CD14-positive monocyte (primary cell): ENCODE results near the gene CAPS2. TPM values are rescaled to one million over a fixed set of nuclear protein-coding genes. Genes with fewer than 3 reads are reported as not detected.

Experiments
- DNase-seq, 3 donors: peaks; one replicate each; pipeline ENCODE4 v3.0.0-alpha.2; 2011 to 2022
- H2AFZ ChIP-seq: 2 replicates; pipeline ENCODE4 v1.6.0; 2012; ENCODE audit warnings: mild to moderate bottlenecking, low read depth, low read length, inconsistent platforms; ENCODE audit not compliant: insufficient read depth, poor library complexity, severe bottlenecking
- H3K27ac ChIP-seq, 2 donors: 1 replicate in 1 of 2; 2 replicates in 1 of 2; pipeline ENCODE4 v1.5.1; 2012 to 2013; ENCODE audit warnings: low read length in 2 of 2, control low read depth in 1 of 2, inconsistent platforms in 1 of 2, low read depth in 1 of 2, mild to moderate bottlenecking in 1 of 2
- H3K27me3 ChIP-seq, 2 donors: one replicate each; pipeline versions ENCODE4 v1.6.0 to v1.6.1; 2011 to 2013; ENCODE audit warnings: low read length in 2 of 2; ENCODE audit not compliant: control insufficient read depth in 2 of 2, insufficient read depth in 2 of 2
- H3K36me3 ChIP-seq, 2 donors: replicated peaks in 1 of 2; 1 replicate in 1 of 2; 2 replicates in 1 of 2; pipeline versions ENCODE4 v1.5.1 to v1.6.1; 2012 to 2013; ENCODE audit warnings: low read length in 2 of 2, control low read depth in 1 of 2, inconsistent platforms in 1 of 2, mild to moderate bottlenecking in 1 of 2; ENCODE audit not compliant: insufficient read depth in 2 of 2, control insufficient read depth in 1 of 2
- H3K4me1 ChIP-seq, 2 donors: 1 replicate in 1 of 2; 2 replicates in 1 of 2; pipeline versions ENCODE4 v1.5.1 to v1.6.1; 2012 to 2013; ENCODE audit warnings: low read length in 2 of 2, control low read depth in 1 of 2, inconsistent platforms in 1 of 2, mild to moderate bottlenecking in 1 of 2, moderate library complexity in 1 of 2; ENCODE audit not compliant: insufficient read depth in 2 of 2, control insufficient read depth in 1 of 2
- H3K4me2 ChIP-seq: replicated peaks from 2 replicates; pipeline ENCODE3; 2012; ENCODE audit warnings: low read length, moderate library complexity, mild to moderate bottlenecking; ENCODE audit not compliant: poor library complexity, severe bottlenecking; ENCODE audit errors: extremely low read depth
- H3K4me3 ChIP-seq, 3 experiments: fragments of 200-600 bp in 1 of 3; sonication (generic) in 1 of 3; replicated peaks in 1 of 3; 1 replicate in 2 of 3; 2 replicates in 1 of 3; pipeline ENCODE4 v1.5.1; 2011 to 2013; ENCODE audit warnings: low read length in 3 of 3, mild to moderate bottlenecking in 3 of 3, control low read depth in 2 of 3, low read depth in 2 of 3, inconsistent platforms in 1 of 3, moderate library complexity in 1 of 3
- H3K79me2 ChIP-seq: 2 replicates; pipeline ENCODE4 v1.6.0; 2012; ENCODE audit warnings: mild to moderate bottlenecking, control low read depth, inconsistent platforms, low read length, moderate library complexity; ENCODE audit not compliant: insufficient read depth
- H3K9ac ChIP-seq: 2 replicates; pipeline ENCODE4 v1.6.0; 2017; ENCODE audit warnings: low read length, mild to moderate bottlenecking; ENCODE audit not compliant: insufficient read depth, poor library complexity, severe bottlenecking
- H3K9me3 ChIP-seq, 2 donors: replicated peaks in 1 of 2; 1 replicate in 1 of 2; 2 replicates in 1 of 2; pipeline versions ENCODE4 v1.5.1 to v1.6.1; 2012 to 2013; ENCODE audit warnings: low read length in 2 of 2, control low read depth in 1 of 2; ENCODE audit not compliant: control insufficient read depth in 1 of 2, insufficient read depth in 1 of 2
- H4K20me1 ChIP-seq: 2 replicates; pipeline ENCODE4 v1.6.0; 2012; ENCODE audit warnings: mild to moderate bottlenecking, low read length, control low read depth, moderate library complexity; ENCODE audit not compliant: insufficient read depth
- H3K27ac Mint-ChIP-seq, 7 donors: one replicate each; pipeline ENCODE4 v1.8.0; 2020; ENCODE audit warnings: mild to moderate bottlenecking in 7 of 7, mixed read lengths in 7 of 7, moderate library complexity in 6 of 7, inconsistent platforms in 2 of 7
- H3K27me3 Mint-ChIP-seq, 3 donors: one replicate each; pipeline ENCODE4 v1.8.0; 2021 to 2022; ENCODE audit warnings: low read depth in 3 of 3, mild to moderate bottlenecking in 3 of 3, mixed read lengths in 3 of 3, moderate library complexity in 3 of 3, inconsistent platforms in 1 of 3
- H3K36me3 Mint-ChIP-seq, 2 donors: one replicate each; pipeline ENCODE4 v1.8.0; 2020; ENCODE audit warnings: mixed read lengths in 2 of 2, inconsistent platforms in 1 of 2, mild to moderate bottlenecking in 1 of 2
- H3K4me1 Mint-ChIP-seq: one replicate; pipeline ENCODE4 v1.8.0; 2020; ENCODE audit warnings: mild to moderate bottlenecking, mixed read lengths
- H3K4me3 Mint-ChIP-seq, 2 donors: one replicate each; pipeline ENCODE4 v1.8.0; 2020; ENCODE audit warnings: mild to moderate bottlenecking in 2 of 2, mixed read lengths in 2 of 2, moderate library complexity in 1 of 2
- H3K9me3 Mint-ChIP-seq, 7 donors: one replicate each; pipeline ENCODE4 v1.8.0; 2020 to 2022; ENCODE audit warnings: mixed read lengths in 7 of 7, mild to moderate bottlenecking in 6 of 7, moderate library complexity in 6 of 7, inconsistent platforms in 2 of 7
- WGBS: methylation state at CpG from one replicate; pipeline ENCODE4 v1.1.5; 2013; ENCODE audit warnings: missing lambda C conversion rate; ENCODE audit not compliant: insufficient coverage; 5-methylcytosine and 5-hydroxymethylcytosine counted together
- intact Hi-C, 2 donors: fragments of 100-400 bp; cut with micrococcal nuclease; formaldehyde crosslinking; loops; one replicate each; pipeline versions ENCODE4 v1.15.0 to v1.15.1; 2023
- polyA plus RNA-seq, 3 donors: library from polyadenylated mRNA; depleted of rRNA in 1 of 3; unstranded in 2 of 3; stranded (reverse) in 1 of 3; fragments of 300-500 nt in 2 of 3; fragments of >200 nt in 1 of 3; fragmentation: Illumina TruSeq in 2 of 3; gene quantifications; 1 replicate in 2 of 3; 2 replicates in 1 of 3; pipeline ENCODE4 v1.2.3, GENCODE V29; 2012 to 2021
- TF ChIP-seq, protein P1 (sequence below): fragments of 200-600 bp; IDR thresholded peaks from one replicate; pipeline ENCODE4 v1.8.0; 2022; ENCODE audit warnings: antibody characterized with exemption, mild to moderate bottlenecking

CAPS2 gene
- polyA plus RNA-seq, 3 donors: 0.36 to 0.49 TPM; not detected in 1

DNA sequence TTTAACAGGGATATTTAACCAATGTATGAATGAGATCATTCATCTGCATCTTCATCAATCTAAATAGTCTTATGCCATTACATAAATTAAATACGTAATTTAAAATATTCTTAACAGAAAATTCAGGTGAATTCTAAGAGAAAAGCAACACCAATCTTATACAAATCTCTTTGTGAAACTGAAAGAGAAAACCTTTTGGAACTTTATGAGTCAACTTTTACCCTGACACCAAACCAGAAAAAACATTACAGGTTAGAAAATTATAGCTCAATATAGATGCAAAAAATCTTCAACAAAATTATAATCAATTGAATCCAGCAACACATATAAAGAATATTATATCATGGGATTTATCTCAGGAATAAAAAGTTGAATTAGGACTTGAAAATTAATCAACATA, 7.8 kb upstream of the CAPS2 start:
- no peak for DNase-seq
- peaks cover 10% of the 10 kb centered on the region for H3K4me1 Mint-ChIP-seq
- peaks cover 7 to 11% of the 10 kb centered on the region in 2 donors for H3K4me1 ChIP-seq
- H3K36me3 ChIP-seq: no peaks in the 10 kb centered on the region
- H3K4me2 ChIP-seq: no peak overlapping the region
- H3K9me3 Mint-ChIP-seq: peaks cover 0 to 9% (median 3%) of the 10 kb centered on the region in 7 donors
- no peak overlapping the region for H3K4me3 Mint-ChIP-seq
- no peak overlapping the region for H2AFZ ChIP-seq
- no peaks in the 10 kb centered on the region for H3K36me3 Mint-ChIP-seq
- peaks cover 0 to 4% of the 10 kb centered on the region in 2 donors for H3K27me3 ChIP-seq
- no peak overlapping the region for H3K4me3 ChIP-seq
- H3K79me2 ChIP-seq: no peaks in the 10 kb centered on the region
- H3K9me3 ChIP-seq: no peaks in the 10 kb centered on the region
- TF ChIP-seq, protein P1, sequence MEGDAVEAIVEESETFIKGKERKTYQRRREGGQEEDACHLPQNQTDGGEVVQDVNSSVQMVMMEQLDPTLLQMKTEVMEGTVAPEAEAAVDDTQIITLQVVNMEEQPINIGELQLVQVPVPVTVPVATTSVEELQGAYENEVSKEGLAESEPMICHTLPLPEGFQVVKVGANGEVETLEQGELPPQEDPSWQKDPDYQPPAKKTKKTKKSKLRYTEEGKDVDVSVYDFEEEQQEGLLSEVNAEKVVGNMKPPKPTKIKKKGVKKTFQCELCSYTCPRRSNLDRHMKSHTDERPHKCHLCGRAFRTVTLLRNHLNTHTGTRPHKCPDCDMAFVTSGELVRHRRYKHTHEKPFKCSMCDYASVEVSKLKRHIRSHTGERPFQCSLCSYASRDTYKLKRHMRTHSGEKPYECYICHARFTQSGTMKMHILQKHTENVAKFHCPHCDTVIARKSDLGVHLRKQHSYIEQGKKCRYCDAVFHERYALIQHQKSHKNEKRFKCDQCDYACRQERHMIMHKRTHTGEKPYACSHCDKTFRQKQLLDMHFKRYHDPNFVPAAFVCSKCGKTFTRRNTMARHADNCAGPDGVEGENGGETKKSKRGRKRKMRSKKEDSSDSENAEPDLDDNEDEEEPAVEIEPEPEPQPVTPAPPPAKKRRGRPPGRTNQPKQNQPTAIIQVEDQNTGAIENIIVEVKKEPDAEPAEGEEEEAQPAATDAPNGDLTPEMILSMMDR: no peak
- intact Hi-C loops: loop anchor here (10.0 kb wide), 2 partner anchors 67 to 147 kb away; partner anchors contain the start of gene GLIPR1 (in 2 of the 2)
- no peak overlapping the region for H3K27ac Mint-ChIP-seq
- H3K27me3 Mint-ChIP-seq: peaks cover 4 to 10% (median 7%) of the 10 kb centered on the region in 3 donors
- no peak overlapping the region for H3K9ac ChIP-seq
- H4K20me1 ChIP-seq: no peaks in the 10 kb centered on the region
- WGBS: no CpG with 5 or more reads among the region's 1 CpG
- H3K27ac ChIP-seq: no peak overlapping the region

DNA sequence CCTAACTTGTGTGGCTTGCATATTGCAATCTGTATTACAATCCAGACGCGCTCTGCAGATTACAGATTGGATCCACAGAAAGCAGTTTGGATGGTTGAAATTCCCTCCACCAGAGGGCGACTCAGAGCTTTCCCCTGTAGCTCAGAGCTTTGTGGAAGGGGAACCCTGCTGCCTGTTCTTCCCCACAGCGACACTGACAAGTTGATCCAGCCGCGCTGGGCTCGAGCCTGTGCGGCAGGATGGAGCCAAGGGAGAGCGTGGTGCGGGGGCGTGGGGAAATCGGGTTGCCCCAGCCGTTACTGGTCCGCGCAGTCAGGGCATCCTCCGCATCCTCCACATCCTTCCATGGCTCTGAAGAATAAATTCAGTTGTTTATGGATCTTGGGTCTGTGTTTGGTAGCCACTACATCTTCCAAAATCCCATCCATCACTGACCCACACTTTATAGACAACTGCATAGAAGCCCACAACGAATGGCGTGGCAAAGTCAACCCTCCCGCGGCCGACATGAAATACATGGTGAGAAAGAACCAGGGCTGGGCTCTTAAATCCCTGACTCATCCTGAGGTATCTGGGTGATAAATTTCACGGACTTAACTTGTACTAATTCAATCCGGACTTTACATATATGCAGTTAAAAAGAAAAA, 4.4 kb upstream of the CAPS2 start, which contains the start of gene GLIPR1L1:
TSS of gene GLIPR1L1 (plus strand) at position 287 of the 647 bp plus-strand sequence. CDS start at position 346, 59 bp downstream.
- Histone ChIP-seq H3K9me3 (no peaks in the 10 kb centered on the region), H4K20me1 (no peaks in the 10 kb centered on the region), H3K4me1 (peaks cover 16 to 18% of the 10 kb centered on the region in 2 donors), H3K4me3 (peak within 1 kb of the TSS; percentile 11 to 69 (median 12)), H3K27ac (no peak within 1 kb of the TSS), H3K36me3 (no peaks in the 10 kb centered on the region), H2AFZ (peak within 1 kb of the TSS; percentile 82), H3K9ac (no peak within 1 kb of the TSS), H3K4me2 (peak within 1 kb of the TSS; percentile 83), H3K27me3 (peaks cover 0 to 6% of the 10 kb centered on the region in 2 donors), H3K79me2 (no peaks in the 10 kb centered on the region)
- intact Hi-C loops: loop anchor here (10.0 kb wide), 2 partner anchors 70 to 150 kb away; partner anchors contain the start of gene GLIPR1 (in 2 of the 2)
- TF ChIP-seq, protein P1: peak; percentile 89
- peak within 1 kb of the TSS in 1 of 7 donors; percentile 72 for H3K27ac Mint-ChIP-seq
- peak; percentile 76 to 87 (median 83) for DNase-seq
- H3K4me1 Mint-ChIP-seq: peaks cover 18% of the 10 kb centered on the region
- H3K9me3 Mint-ChIP-seq: peaks cover 0 to 2% (median 0%) of the 10 kb centered on the region in 7 donors
- peaks cover 4 to 14% (median 9%) of the 10 kb centered on the region in 3 donors for H3K27me3 Mint-ChIP-seq
- H3K4me3 Mint-ChIP-seq: peak within 1 kb of the TSS; percentile 71 to 90
- WGBS: 0% methylated on average over 8 of the region's 23 CpGs
- no peaks in the 10 kb centered on the region for H3K36me3 Mint-ChIP-seq
